Measurements from ENCODE around the gene USP15.
"Not testable (repeated sequence)": the region's sequence is repeated elsewhere in the genome, so short reads cannot be mapped to it uniquely, and the experiment has no call there.

USP15 gene

GRCh38 chr12:62335057-62335456 lies 74.9 kb downstream of the USP15 start:
- DNase-seq = no peak

DNA sequence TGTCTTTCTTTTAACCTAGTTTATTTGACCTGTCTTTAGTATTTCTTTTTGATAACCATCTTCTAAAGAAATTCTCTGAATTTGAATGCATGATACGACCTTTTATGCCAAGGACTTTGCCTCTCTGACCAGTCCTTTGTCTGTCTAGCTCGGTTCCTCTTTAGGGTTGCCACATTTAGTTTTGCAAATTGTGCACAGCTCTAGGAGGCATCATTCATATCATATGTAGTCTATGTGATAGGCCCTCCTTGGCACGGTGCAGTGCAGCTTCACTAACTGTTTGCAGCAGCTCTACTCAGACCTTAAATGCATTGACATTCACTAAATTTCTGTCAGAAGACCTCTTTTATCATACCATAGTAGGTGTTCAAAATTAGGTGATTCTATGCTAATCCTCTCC lies 75.6 kb downstream of the USP15 start:
- no peak for DNase-seq

DNA sequence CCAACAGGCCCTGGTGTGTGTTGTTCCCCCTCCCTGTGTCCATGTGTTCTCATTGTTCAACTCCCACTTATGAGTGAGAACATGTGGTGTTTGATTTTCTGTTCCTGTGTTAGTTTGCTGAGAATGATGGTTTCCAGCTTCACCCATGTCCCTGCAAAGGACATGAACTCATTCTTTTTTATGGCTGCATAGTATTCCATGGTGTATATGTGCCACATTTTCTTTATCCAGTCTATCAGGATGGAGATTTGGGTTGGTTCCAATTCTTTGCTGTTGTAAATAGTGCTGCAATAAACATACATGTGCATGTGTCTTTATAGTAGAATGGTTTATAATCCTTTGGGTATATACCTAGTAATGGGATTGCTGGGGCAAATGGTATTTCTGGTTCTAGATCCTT lies 77.4 kb downstream of the USP15 start:
- DNase-seq = not testable (repeated sequence)

GRCh38 chr12:62342614-62343303 lies 82.6 kb downstream of the USP15 start:
- DNase-seq = not testable (repeated sequence)

- not testable (repeated sequence) for DNase-seq
These were observed 83.3 kb downstream of the USP15 start for GRCh38 chr12:62343304-62344120.

DNA sequence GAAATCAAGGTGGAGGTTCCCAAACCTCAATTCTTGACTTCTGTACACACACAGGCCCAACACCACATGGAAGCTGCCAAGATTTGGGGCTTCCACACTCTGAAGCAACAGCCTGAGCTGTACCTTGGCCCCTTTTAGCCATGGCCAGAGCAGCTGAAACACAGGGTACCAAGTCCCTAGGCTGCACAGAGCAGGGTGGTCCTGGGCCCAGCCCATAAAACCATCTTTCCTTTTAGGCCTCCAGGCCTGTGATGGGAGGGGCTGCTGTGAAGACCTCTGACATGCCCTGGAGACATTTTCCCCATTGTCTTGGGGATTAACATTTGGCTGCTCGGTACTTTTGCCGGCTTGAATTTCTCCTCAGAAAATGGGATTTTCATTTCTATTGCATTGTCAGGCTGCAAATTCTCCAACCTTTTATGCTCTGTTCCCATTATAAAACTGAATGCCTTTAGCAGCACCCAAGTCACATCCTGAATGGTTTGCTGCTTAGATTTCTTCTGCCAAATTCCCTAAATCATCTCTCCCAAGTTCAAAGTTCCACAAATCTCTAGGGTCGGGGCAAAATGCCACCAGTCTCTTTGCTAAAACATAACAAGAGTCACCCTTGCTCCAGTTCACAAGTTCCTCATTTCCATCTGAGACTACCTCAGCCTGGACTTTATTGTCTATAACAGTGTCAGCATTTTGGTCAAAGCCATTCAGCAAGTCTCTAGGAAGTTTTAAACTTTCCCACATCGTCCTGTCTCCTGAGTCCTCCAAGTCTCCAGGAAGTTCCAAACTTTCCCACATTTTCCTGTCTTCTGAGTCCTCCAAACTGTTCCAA lies 84.7 kb downstream of the USP15 start:
- DNase-seq = not testable (repeated sequence)

- no peak for DNase-seq
These were observed 85.5 kb downstream of the USP15 start for GRCh38 chr12:62345667-62346066.

DNA sequence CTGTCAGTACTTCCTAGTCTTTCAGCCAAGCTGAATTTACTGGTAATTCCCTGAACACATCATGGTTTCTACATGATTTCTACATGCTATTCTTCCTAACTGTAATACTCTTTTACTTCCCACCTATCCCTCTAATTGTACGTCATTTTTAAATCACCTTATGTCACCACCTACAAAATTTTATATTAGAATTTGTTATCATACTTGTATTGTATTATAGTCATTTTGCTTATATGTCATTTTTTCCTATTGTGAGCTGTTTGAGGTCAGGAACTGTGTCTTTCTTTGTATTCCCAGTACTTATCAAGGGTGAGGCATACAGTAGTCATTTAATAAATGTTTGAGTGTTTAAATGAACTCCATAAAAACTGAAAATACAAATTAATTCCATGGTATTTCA lies 86.6 kb downstream of the USP15 start:
- no peak for DNase-seq

DNA sequence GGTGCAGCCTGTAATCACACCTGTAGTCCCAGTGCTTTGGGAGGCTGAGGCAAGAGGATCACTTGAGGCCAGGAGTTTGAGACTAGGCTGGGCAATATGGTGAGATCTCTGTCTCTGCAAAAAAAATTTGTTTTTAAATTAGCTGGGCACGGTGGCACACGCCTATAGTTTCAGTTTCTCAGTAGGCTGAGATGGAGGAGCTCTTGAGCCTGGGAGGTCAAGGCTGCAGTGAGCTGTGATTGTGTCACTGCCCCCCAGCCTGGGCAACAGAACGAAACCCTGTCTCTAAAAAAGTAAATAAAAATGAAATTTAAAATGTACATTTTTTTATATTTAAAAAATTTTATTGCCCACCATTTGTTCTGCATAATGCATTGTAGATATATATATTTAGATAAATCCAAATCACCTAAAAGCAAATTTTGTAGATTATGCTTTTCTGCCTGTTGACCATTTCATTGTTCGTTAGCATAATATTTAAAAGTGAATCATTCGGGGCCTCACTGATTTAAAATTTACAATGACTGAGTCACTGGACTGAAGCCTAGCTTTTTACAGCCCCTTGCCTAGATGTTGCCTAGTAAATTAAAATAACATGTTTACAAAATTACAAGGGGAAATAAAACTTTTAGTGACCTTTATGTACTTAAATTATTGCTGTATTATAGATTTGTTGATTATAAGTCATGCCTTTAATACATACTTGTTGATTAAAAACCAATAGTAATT lies 87.9 kb downstream of the USP15 start:
- no peak for DNase-seq

GRCh38 chr12:62350554-62350953 lies 90.3 kb downstream of the USP15 start:
- DNase-seq = no peak

DNA sequence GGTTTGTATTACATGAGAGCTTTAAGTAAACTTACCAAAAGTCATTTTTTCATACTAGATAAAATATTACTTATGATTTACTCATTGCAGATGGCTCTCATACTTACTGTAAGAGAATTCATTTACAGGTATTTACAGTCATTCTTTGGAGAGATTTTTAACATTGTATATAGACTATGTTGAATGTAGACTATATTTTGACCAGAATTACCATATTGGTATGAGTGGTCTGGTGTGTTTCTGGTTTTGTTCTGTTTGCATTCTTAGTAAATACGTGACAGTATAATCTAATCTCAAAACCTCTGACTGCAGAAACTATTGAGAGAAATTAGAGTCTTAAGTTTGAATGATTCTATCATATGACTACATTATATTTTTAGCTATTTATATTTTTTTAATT lies 91.1 kb downstream of the USP15 start:
- no peak for DNase-seq

- no peak for DNase-seq
These were observed 100.8 kb downstream of the USP15 start for GRCh38 chr12:62361048-62361447.

DNA sequence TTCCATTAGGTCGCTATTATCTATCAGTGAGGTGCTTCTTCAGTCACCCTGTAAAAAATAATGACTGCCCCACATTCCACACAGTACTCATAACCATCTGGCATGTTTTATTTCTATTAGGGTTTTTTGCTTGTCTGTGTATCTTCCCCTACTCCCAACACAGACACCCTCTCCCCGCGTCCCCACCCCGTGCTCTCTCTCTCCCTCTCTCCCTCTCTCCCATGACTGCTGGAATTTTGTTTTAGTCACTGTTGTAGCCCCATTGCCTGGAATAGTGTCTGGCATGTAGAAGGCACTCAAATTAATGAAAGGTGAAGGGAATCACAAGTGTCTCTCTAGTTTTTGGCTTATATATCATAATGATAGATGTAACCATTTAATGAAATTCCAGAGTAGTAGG lies 103.3 kb downstream of the USP15 start:
- no peak for DNase-seq

DNA sequence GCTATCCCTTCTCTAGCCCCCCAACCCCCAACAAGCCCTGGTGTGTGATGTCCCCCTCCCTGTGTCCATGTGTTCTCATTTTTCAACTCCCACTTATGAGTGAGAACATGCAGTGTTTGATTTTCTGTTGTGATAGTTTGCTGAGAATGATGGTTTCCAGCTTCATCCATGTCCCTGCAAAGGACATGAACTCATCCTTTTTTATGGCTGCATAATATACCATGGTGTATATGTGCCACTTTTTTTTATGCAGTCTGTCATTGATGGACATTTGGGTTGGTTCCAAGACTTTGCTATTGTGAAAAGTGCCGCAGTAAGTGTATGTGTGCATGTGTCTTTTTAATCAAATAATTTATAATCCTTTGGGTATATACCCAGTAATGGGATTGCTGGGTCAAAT lies 104.5 kb downstream of the USP15 start:
- not testable (repeated sequence) for DNase-seq

DNA sequence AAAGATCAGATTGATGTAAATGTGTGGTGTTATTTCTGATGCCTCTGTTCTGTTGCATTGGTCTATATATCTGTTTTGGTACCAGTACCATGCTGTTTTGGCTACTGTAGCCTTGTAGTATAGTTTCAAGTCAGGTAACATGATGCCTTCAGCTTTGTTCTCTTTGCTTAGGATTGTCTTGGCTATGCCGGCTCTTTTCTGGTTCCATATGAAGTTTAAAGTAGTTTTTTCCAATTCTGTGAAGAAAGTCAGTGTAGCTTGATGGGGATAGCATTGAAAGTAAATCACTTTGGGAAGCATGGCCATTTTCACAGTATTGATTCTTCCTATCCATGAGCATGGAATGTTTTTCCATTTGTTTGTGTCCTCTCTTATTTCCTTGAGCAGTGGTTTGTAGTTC lies 105.6 kb downstream of the USP15 start:
- DNase-seq = not testable (repeated sequence)

DNA sequence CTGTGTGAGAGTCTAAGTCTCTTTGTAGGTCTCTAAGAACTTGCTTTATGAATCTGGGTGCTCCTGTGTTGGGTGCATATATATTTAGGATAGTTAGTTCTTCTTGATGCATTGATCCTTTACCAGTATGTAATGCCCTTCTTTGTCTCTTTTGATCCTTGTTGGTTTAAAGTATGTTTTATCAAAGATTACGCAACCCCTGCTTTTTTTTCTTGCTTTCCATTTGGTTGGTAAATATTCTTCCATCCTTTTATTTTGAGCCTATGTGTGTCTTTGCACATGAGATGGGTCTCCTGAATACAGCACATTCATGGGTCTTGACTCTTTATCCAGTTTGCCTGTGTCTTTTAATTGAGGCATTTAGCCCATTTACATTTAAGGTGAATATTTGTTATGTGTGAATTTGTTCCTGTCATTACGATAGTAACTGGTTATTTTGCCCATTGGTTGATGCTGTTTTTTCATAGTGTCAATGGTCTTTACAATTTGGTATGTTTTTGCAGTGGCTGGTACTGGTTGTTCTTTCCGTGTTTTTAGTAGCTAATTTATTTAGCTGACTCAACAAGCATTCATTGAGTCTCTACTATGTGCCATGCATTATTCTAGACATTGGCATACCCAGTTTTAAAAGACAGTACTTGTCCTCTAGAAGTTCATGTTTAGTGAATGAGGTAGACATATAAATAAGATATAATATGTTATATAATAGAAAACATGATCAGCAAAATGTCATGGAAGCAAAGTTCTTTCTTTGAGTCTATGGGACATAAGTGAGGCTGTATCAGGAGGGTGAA lies 108.4 kb downstream of the USP15 start:
- not testable (repeated sequence) for DNase-seq

- no peak for DNase-seq
These were observed 110.0 kb downstream of the USP15 start for GRCh38 chr12:62370189-62370588.

GRCh38 chr12:62371661-62372060 lies 111.5 kb downstream of the USP15 start:
- no peak for DNase-seq

DNA sequence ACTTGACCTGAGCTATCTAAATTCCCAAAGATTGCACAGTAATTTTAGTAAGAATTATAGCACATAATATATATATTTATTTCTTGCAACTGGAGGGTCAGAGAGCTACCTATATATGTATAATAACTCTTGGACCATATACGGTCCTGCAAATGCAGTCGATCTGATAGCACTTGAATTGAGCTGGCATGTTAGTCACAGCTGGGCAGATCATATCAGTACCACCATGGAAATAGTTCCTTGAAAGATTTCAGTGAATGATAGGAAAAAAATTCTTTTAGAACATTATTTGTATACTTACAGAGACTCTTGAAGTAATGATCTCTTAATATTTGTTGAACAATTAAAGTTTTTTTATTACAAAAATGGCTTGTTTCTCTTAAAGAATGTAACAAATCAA lies 111.9 kb downstream of the USP15 start:
- no peak for DNase-seq

DNA sequence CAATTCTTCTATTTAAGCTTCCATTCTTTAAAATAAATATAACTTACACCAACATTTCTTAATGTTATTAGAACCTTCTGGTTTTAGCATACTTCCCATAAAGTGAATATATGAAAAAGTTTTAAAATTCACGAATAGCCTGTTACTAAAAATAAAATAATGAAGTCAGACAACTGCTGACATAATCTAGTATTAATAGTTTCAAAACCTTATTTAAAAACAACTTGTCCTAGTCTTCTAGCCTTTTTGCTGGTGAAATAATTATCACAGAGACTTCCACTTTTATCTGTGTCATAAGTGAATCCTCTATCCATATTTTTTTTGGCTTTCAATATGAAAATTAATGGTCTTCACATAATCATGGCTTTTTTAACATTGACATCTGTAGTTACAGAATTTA lies 112.6 kb downstream of the USP15 start:
- DNase-seq = no peak

DNA sequence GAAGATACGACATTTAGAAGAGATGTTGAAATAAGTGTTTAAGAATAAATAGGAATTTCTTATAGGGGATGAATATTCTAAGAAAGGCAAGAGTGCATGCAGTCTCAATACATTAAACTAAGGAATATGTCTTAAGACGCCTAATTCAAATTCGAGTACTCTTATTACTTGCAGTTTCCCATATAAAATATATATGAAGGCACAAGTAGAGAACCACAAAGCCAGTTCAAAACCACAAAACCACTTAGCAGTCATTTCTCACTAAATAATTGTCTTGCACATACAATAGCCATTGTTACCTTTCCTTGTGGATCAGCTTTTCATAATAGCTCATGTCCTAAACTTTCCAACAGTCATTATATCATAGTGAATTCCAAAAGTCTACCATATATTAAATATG lies 115.4 kb downstream of the USP15 start:
- no peak for DNase-seq

Measured in cortex of kidney (tissue), 1 donor.